Activated CD4-positive, alpha-beta T cell treated with anti-CD3 and anti-CD28 coated beads, Interleukin-2, amount 10 ng/mL, durations not matched to agents 24 days and 14 days (primary cell): ENCODE measurements around the gene KIF2A. TPM values are rescaled to one million over a fixed set of nuclear protein-coding genes. Genes with fewer than 3 reads are reported as not detected.

ENCODE experiments used
- total RNA-seq: library from RNA; stranded (reverse); gene quantifications from 2 replicates; pipeline ENCODE4 v1.2.3, GENCODE V29; 2022

Gene KIF2A
- total RNA-seq, 1 donor from 2014 or later = 238 TPM

Other genes starting within 250 kb of the KIF2A start
- 48.8 and 49.3 TPM in 2 replicates for gene DIMT1, start 97.7 kb downstream of the KIF2A start, total RNA-seq
- 56.7 and 60.9 TPM in 2 replicates for gene IPO11, start 106.6 kb downstream of the KIF2A start, total RNA-seq